HEK293 (cell line): ENCODE measurements around the gene MBD3L3.

ENCODE experiments used
- CTCF ChIA-PET: fragments of 350-600 bp; formaldehyde crosslinking; extraction: SDS; loops from one replicate; lab custom pipeline; 2021; ENCODE audit warnings: antibody characterized with exemption; lab: Yijun Ruan, JAX
- POLR2A ChIA-PET: fragments of 300-600 bp; formaldehyde crosslinking; extraction: SDS; loops from one replicate; lab custom pipeline; 2020; ENCODE audit warnings: antibody characterized with exemption, inconsistent platforms; lab: Yijun Ruan, JAX
- H3K27ac ChIP-seq: fragments of 200-500 bp; sonication (Bioruptor generic); 2 replicates; pipeline ENCODE4 v1.5.1; 2014; ENCODE audit warnings: low read depth, low read length, control low read depth, inconsistent platforms; ENCODE audit errors: extremely low read depth
- H3K36me3 ChIP-seq, 2 experiments: fragments of 200-500 bp in 1 of 2; sonication (Bioruptor generic) in 1 of 2; 1 replicate in 1 of 2; 2 replicates in 1 of 2; pipeline ENCODE4 v1.5.1; 2014 to 2017; ENCODE audit warnings: inconsistent platforms in 2 of 2, low read length in 2 of 2; ENCODE audit not compliant: control insufficient read depth in 2 of 2, insufficient read depth in 1 of 2
- H3K4me1 ChIP-seq: fragments of 200-500 bp; sonication (Bioruptor generic); 2 replicates; pipeline ENCODE4 v1.5.1; 2014; ENCODE audit warnings: mild to moderate bottlenecking, low read length, inconsistent platforms; ENCODE audit not compliant: control insufficient read depth, insufficient read depth
- H3K4me3 ChIP-seq: 2 replicates; pipeline ENCODE4 v1.5.1; 2011; ENCODE audit warnings: low read depth, mild to moderate bottlenecking, control low read depth, low read length, moderate library complexity
- H3K9me3 ChIP-seq: fragments of 200-500 bp; sonication (Bioruptor generic); 2 replicates; pipeline ENCODE4 v1.5.1; 2014; ENCODE audit warnings: low read depth, low read length, inconsistent platforms; ENCODE audit not compliant: control insufficient read depth, insufficient read depth
- GLI4 ChIP-seq: fragments of 450-650 bp; formaldehyde crosslinking; IDR thresholded peaks from 2 replicates; pipeline ENCODE4 v1.5.1; 2016; ENCODE audit warnings: missing biosample characterization, missing genetic modification characterization
- MZF1 ChIP-seq: fragments of 450-650 bp; formaldehyde crosslinking; IDR thresholded peaks from 2 replicates; pipeline ENCODE4 v1.5.1; 2017; ENCODE audit warnings: missing biosample characterization, missing genetic modification characterization, borderline replicate concordance
- SP7 ChIP-seq: fragments of 450-650 bp; formaldehyde crosslinking; IDR thresholded peaks from 2 replicates; pipeline ENCODE4 v1.5.1; 2016; ENCODE audit warnings: missing biosample characterization, missing genetic modification characterization
- ZNF138 ChIP-seq: fragments of 450-650 bp; formaldehyde crosslinking; IDR thresholded peaks from 2 replicates; pipeline ENCODE4 v1.5.1; 2016; ENCODE audit warnings: missing biosample characterization, missing genetic modification characterization, borderline replicate concordance
- ZNF140 ChIP-seq: fragments of 450-650 bp; formaldehyde crosslinking; IDR thresholded peaks from 2 replicates; pipeline ENCODE4 v1.5.1; 2016; ENCODE audit warnings: missing biosample characterization, missing genetic modification characterization
- ZNF350 ChIP-seq: fragments of 450-650 bp; formaldehyde crosslinking; IDR thresholded peaks from 2 replicates; pipeline ENCODE4 v1.5.0; 2017; ENCODE audit warnings: missing biosample characterization, mild to moderate bottlenecking, missing genetic modification characterization
- ZNF48 ChIP-seq: fragments of 450-650 bp; formaldehyde crosslinking; IDR thresholded peaks from 2 replicates; pipeline ENCODE4 v1.5.1; 2016; ENCODE audit warnings: missing biosample characterization, missing genetic modification characterization
- ZNF501 ChIP-seq: fragments of 450-650 bp; formaldehyde crosslinking; IDR thresholded peaks from 2 replicates; pipeline ENCODE4 v1.5.1; 2016; ENCODE audit warnings: missing biosample characterization, missing genetic modification characterization
- ZNF514 ChIP-seq: fragments of 450-650 bp; formaldehyde crosslinking; IDR thresholded peaks from 2 replicates; pipeline ENCODE4 v1.5.1; 2016; ENCODE audit warnings: missing biosample characterization, missing genetic modification characterization
- ZNF530 ChIP-seq: fragments of 450-650 bp; formaldehyde crosslinking; IDR thresholded peaks from 2 replicates; pipeline ENCODE4 v1.5.1; 2016; ENCODE audit warnings: low read depth, missing biosample characterization, missing genetic modification characterization
- ZNF791 ChIP-seq: fragments of 450-650 bp; formaldehyde crosslinking; IDR thresholded peaks from 2 replicates; pipeline ENCODE4 v1.5.1; 2016; ENCODE audit warnings: missing biosample characterization, missing genetic modification characterization
- ZNF837 ChIP-seq: fragments of 450-650 bp; formaldehyde crosslinking; IDR thresholded peaks from 2 replicates; pipeline ENCODE4 v1.5.1; 2016; ENCODE audit warnings: missing biosample characterization, missing genetic modification characterization
- ZXDB ChIP-seq: fragments of 450-650 bp; formaldehyde crosslinking; IDR thresholded peaks from 2 replicates; pipeline ENCODE4 v1.5.1; 2016; ENCODE audit warnings: missing biosample characterization, missing genetic modification characterization
- TF ChIP-seq, protein P1 (sequence below): fragments of 450-650 bp; formaldehyde crosslinking; optimal IDR thresholded peaks from 2 replicates; pipeline ENCODE3; 2016; ENCODE audit warnings: missing biosample characterization, mild to moderate bottlenecking, missing genetic modification characterization
- TF ChIP-seq, protein P2 (sequence below): fragments of 450-650 bp; formaldehyde crosslinking; IDR thresholded peaks from 2 replicates; pipeline ENCODE4 v1.5.1; 2016; ENCODE audit warnings: missing biosample characterization, missing genetic modification characterization
- TF ChIP-seq, protein P3 (sequence below): fragments of 450-650 bp; formaldehyde crosslinking; IDR thresholded peaks from 2 replicates; pipeline ENCODE4 v1.5.1; 2016; ENCODE audit warnings: missing biosample characterization, missing genetic modification characterization
- TF ChIP-seq, protein P4 (sequence below): fragments of 450-650 bp; formaldehyde crosslinking; IDR thresholded peaks from 2 replicates; pipeline ENCODE4 v1.5.1; 2016; ENCODE audit warnings: missing biosample characterization, missing genetic modification characterization
- TF ChIP-seq, protein P5 (sequence below): fragments of 450-650 bp; formaldehyde crosslinking; conservative IDR thresholded peaks from 2 replicates; pipeline ENCODE4 v1.5.1; 2016; ENCODE audit warnings: low read depth, missing biosample characterization, missing genetic modification characterization

Gene MBD3L3

DNA sequence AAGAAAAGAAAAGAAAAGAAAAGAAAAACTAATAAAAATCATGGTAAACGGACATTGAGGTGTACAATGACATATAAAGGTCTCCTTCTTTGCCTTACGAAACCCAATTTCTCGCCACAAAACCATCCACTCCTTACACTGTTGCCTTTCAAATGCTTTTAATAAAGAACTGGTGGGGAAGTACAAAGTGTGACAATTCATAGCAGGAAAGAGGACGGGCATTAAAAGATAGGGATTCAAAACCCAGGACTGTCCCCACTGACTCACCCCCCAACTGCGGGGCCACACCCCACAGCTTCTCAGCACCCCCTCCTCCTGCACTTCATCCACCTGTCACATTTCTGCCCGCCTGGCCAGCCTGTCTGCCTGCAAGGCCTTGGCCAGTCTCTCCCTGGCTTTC is 39.6 kb downstream of the MBD3L3 start:
- no peak overlapping the region for H3K27ac ChIP-seq

More for the DNA sequence above, 39.6 kb downstream of the MBD3L3 start:
- ChIA-PET CTCF (no interaction called here), POLR2A (no interaction called here)
- no peaks in the 10 kb centered on the region for H3K9me3 ChIP-seq
- H3K4me1 ChIP-seq: no peaks in the 10 kb centered on the region
- H3K36me3 ChIP-seq: no peaks in the 10 kb centered on the region
- no peak overlapping the region for H3K4me3 ChIP-seq
- no peak for TF ChIP-seq ZNF48 (tag by site-specific recombination)
- TF ChIP-seq, protein P1, sequence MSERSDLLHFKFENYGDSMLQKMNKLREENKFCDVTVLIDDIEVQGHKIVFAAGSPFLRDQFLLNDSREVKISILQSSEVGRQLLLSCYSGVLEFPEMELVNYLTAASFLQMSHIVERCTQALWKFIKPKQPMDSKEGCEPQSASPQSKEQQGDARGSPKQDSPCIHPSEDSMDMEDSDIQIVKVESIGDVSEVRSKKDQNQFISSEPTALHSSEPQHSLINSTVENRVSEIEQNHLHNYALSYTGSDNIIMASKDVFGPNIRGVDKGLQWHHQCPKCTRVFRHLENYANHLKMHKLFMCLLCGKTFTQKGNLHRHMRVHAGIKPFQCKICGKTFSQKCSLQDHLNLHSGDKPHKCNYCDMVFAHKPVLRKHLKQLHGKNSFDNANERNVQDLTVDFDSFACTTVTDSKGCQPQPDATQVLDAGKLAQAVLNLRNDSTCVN (tag by site-specific recombination): no peak
- TF ChIP-seq ZNF837: no peak
- no peak for TF ChIP-seq ZXDB (tag by site-specific recombination)
- TF ChIP-seq ZNF530: no peak
- TF ChIP-seq, protein P2, sequence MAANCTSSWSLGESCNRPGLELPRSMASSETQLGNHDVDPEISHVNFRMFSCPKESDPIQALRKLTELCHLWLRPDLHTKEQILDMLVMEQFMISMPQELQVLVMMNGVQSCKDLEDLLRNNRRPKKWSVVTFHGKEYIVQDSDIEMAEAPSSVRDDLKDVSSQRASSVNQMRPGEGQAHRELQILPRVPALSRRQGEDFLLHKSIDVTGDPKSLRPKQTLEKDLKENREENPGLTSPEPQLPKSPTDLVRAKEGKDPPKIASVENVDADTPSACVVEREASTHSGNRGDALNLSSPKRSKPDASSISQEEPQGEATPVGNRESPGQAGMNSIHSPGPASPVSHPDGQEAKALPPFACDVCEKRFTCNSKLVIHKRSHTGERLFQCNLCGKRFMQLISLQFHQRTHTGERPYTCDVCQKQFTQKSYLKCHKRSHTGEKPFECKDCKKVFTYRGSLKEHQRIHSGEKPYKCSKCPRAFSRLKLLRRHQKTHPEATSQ: no peak
- TF ChIP-seq, protein P3, sequence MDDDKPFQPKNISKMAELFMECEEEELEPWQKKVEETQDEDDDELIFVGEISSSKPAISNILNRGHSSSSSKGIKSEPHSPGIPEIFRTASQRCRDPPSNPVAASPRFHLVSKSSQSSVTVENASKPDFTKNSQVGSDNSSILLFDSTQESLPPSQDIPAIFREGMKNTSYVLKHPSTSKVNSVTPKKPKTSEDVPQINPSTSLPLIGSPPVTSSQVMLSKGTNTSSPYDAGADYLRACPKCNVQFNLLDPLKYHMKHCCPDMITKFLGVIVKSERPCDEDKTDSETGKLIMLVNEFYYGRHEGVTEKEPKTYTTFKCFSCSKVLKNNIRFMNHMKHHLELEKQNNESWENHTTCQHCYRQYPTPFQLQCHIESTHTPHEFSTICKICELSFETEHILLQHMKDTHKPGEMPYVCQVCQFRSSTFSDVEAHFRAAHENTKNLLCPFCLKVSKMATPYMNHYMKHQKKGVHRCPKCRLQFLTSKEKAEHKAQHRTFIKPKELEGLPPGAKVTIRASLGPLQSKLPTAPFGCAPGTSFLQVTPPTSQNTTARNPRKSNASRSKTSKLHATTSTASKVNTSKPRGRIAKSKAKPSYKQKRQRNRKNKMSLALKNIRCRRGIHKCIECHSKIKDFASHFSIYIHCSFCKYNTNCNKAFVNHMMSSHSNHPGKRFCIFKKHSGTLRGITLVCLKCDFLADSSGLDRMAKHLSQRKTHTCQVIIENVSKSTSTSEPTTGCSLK (tag by site-specific recombination): no peak
- TF ChIP-seq, protein P4, sequence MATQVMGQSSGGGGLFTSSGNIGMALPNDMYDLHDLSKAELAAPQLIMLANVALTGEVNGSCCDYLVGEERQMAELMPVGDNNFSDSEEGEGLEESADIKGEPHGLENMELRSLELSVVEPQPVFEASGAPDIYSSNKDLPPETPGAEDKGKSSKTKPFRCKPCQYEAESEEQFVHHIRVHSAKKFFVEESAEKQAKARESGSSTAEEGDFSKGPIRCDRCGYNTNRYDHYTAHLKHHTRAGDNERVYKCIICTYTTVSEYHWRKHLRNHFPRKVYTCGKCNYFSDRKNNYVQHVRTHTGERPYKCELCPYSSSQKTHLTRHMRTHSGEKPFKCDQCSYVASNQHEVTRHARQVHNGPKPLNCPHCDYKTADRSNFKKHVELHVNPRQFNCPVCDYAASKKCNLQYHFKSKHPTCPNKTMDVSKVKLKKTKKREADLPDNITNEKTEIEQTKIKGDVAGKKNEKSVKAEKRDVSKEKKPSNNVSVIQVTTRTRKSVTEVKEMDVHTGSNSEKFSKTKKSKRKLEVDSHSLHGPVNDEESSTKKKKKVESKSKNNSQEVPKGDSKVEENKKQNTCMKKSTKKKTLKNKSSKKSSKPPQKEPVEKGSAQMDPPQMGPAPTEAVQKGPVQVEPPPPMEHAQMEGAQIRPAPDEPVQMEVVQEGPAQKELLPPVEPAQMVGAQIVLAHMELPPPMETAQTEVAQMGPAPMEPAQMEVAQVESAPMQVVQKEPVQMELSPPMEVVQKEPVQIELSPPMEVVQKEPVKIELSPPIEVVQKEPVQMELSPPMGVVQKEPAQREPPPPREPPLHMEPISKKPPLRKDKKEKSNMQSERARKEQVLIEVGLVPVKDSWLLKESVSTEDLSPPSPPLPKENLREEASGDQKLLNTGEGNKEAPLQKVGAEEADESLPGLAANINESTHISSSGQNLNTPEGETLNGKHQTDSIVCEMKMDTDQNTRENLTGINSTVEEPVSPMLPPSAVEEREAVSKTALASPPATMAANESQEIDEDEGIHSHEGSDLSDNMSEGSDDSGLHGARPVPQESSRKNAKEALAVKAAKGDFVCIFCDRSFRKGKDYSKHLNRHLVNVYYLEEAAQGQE (tag by site-specific recombination): no peak
- no peak for TF ChIP-seq ZNF791 (tag by site-specific recombination)
- TF ChIP-seq ZNF501: no peak
- no peak for TF ChIP-seq ZNF514 (tag by site-specific recombination)
- no peak for TF ChIP-seq MZF1 (tag by site-specific recombination)
- TF ChIP-seq ZNF140: no peak
- no peak for TF ChIP-seq ZNF350 (tag by site-specific recombination)
- TF ChIP-seq GLI4: no peak
- TF ChIP-seq, protein P5, sequence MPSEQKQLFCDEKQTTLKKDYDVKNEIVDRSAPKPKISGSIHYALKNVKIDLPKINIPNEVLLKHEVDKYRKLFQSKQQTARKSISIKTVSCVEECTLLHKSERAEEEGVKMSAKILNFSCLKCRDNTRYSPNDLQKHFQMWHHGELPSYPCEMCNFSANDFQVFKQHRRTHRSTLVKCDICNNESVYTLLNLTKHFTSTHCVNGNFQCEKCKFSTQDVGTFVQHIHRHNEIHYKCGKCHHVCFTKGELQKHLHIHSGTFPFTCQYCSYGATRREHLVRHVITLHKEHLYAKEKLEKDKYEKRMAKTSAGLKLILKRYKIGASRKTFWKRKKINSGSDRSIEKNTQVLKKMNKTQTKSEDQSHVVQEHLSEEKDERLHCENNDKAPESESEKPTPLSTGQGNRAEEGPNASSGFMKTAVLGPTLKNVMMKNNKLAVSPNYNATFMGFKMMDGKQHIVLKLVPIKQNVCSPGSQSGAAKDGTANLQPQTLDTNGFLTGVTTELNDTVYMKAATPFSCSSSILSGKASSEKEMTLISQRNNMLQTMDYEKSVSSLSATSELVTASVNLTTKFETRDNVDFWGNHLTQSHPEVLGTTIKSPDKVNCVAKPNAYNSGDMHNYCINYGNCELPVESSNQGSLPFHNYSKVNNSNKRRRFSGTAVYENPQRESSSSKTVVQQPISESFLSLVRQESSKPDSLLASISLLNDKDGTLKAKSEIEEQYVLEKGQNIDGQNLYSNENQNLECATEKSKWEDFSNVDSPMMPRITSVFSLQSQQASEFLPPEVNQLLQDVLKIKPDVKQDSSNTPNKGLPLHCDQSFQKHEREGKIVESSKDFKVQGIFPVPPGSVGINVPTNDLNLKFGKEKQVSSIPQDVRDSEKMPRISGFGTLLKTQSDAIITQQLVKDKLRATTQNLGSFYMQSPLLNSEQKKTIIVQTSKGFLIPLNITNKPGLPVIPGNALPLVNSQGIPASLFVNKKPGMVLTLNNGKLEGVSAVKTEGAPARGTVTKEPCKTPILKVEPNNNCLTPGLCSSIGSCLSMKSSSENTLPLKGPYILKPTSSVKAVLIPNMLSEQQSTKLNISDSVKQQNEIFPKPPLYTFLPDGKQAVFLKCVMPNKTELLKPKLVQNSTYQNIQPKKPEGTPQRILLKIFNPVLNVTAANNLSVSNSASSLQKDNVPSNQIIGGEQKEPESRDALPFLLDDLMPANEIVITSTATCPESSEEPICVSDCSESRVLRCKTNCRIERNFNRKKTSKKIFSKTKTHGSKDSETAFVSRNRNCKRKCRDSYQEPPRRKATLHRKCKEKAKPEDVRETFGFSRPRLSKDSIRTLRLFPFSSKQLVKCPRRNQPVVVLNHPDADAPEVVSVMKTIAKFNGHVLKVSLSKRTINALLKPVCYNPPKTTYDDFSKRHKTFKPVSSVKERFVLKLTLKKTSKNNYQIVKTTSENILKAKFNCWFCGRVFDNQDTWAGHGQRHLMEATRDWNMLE: no peak
- no peak for TF ChIP-seq SP7 (tag by site-specific recombination)
- TF ChIP-seq ZNF138 (tag by site-specific recombination): no peak
